ENCODE data around the gene NFIL3.
"Not testable (repeated sequence)": the region's sequence is repeated elsewhere in the genome, so short reads cannot be mapped to it uniquely, and the experiment has no call there.

NFIL3 gene

DNA sequence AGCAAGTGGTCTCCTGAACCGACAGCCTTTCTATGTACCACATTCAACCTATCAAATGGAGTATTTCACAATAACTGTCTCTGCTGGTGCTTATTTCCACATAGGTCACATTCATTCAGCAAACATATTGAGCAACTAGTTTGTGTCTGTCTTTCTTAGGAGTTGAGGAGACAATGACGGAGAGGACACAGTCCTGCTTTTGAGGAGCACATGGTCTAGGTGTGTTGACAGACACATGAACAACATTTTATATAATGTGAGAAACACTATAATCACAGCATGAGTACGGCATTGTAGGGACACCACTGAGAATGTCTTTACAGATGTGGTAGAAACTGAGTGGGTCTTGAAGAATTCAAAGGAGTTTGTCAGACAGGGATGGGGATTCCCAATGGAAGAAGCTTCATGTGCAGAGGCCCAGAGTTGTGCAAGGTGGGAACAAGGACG, 28.5 kb downstream of the NFIL3 start:
- no peak for DNase-seq (ENCODE audit: low read depth)

DNA sequence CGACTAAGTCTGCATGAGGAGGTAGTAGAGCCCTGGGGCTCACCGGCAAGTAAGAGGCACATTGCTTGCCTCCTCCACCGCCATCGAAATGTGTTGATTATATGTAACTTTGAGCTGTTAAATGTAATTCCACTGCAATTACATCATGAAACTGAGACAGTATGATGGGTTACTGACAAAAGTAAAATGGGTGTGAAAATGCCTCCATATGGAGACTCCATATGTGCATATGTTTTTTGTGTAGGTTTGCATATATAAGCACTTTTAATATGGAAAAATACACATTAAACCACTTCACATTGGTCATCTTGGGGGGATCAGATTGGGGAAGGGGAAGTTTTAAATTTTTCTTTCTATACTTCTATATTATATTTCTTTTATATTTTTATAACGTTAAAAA, 29.8 kb downstream of the NFIL3 start:
- DNase-seq (ENCODE audit: low read depth), result no peak

DNA sequence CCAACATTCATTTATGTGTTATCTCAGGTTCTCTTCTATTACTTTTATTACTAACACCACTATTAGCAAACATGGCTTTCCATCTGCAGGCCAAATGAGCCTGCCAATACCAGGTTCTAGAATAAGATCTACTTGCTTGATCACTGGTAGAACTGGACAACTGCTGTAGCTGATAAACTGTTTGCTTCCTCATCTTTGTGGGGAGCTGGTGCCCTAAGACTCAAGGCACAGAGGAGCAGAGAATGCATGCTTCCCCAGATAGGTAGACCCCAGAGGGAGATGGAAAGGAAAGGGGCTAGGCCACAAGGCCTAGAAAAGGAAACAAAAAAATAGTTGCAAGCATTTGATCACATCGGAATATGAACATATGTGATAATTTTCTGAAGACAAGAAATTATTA, 31.2 kb downstream of the NFIL3 start:
- peak; percentile 71 for DNase-seq (ENCODE audit: low read depth)

DNA sequence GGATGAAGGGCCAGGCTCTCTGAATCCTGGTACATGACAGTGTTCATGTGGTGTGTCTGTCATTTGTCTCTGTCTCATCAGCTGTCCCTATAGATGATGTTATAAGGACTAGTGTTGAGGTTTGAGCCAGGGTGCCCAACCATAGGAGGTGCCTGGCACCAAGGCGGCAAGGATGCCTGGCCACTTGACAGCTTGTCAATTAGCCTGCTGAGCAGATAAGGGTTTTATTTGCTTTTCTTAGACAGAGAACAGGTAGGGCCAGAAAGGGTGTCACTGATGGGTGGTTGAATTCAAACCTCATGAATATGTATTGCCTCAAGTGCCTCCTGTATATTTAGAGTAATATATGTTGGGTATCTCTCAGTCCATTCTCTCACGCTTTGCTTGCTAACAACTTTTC, 31.8 kb downstream of the NFIL3 start:
- DNase-seq (ENCODE audit: low read depth), result no peak

DNA sequence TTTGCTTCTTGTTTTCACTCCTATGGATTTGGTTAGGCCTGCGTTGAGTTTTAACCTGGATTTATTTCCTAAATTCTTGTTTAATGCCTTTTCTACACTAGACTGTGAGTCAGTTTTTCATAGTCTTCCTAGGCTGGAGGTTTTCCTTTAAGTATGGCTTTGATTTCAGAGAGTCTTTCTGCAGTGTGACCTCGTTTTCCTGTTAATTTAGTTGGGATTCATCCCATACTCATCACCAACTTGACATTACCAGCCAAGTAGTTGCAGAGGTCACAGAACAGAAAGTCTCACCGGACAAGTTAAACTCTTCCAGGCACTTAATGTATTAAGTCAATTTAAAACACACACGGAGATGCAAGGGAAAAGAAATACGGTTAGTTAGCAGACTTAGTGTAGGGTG, 32.2 kb downstream of the NFIL3 start:
- no peak for DNase-seq (ENCODE audit: low read depth)

DNA sequence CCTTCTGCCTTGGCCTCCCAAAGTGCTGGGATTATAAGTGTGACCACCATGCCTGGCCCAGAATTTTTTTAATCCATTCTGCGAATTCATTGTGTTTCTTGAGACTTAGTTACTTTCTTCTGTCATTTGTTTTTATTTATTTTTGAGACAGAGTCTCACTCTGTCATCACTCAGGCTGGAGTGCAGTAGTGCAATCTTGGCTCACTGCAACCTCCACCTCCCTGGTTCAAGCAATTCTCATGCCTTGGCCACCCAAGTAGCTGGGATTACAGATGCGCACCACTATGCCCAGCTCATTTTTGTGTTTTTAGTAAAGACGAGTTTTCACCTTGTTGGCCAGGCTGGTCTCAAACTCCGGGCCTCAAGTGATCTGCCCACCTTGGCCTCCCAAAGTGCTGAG, 33.9 kb downstream of the NFIL3 start:
- not testable (repeated sequence) for DNase-seq (ENCODE audit: low read depth)

DNA sequence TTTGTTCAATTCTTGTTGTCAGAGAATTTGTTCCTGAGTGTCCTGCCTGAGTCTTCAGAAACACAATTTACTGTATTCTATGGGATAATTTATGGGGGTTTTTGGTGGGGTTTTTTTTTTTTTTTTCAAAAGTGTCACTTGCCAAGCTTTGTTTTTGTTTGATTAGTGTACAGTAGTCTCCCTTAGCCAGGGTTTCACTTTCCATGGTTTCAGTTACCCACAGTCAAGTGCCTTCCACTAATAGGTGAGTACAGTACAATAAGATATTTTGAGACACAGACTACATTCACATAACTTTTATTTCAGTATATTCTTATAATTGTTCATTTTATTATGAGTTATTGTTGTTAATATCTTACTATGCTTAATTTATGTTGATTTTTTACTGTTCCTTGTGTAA, 36.9 kb downstream of the NFIL3 start:
- DNase-seq (ENCODE audit: low read depth), result no peak

DNA sequence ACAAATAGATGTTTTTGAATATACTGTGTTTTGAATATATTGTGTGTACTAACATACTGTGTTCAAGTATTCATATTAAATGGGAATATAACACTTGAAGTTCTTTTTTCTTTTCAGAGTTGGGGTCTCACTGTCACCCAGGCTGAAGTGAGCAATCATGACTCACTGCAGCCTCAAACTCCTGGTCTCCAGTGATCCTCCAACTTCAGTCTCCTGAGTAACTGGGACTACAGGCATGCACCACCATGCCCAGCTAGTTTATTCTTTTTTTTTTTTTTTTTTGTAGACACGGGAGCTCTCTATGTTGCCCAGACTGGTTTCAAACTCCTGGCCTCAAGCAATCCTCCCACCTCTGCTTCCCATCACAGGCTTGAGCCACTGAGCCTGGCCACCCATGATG, 38.7 kb downstream of the NFIL3 start:
- no peak for DNase-seq (ENCODE audit: low read depth)

DNA sequence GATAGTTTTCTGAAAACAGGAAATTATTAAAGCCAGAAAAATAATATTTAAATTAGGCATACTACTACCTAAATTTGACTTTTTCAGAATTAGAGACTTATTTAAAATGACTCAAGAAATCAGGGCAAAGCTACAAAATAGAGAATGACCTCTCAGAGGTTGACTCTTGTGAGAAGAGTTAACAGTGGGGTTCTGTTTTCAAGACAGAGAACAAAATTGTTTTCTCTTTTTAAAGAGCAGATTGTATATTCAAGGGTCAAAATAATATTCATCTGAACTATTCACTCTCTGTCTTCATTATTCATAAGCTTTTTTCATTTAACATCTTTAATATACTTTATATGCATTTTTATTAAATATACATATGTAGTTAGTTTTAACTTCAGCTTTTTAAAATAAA, 40.1 kb downstream of the NFIL3 start:
- DNase-seq (ENCODE audit: low read depth), result no peak

DNA sequence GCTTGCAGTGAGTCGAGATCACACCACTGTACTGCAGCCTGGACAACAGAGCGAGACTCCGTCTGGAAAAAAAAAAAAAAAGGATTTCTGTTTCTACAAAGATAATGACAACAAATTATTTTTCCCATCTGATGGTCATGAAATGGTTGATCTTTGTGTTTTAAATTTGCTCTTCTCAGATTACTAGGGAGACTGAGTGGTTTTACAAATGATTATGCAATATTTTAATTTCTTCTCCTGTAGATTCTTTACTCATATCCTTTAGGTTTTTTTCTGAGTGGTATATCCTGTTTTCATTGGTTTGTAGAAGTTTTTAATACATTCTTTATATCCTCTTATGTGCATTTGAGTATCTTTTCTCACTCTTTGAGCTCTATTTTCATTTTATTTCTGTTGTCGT, 41.3 kb downstream of the NFIL3 start:
- DNase-seq (ENCODE audit: low read depth), result no peak

DNA sequence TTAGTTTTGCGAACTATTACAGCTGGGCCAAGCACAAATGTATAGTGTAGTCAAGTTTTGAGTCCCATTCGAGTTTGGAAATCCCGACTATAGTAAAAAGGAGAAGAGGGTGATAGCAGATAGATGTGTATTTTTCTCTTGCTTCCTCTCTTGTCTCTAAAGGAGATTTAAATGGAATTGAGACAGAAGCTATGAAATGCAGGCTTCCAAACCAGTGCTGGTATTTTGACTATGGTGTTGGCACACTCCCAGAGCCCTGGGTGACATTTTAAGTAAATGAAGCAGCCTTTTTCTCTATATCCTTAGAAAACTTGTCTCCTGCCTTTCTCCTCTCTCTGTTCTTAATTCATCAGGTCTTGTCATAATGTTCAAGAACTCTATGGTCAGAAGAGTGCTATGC, 44.2 kb downstream of the NFIL3 start:
- DNase-seq (ENCODE audit: low read depth), result no peak

DNA sequence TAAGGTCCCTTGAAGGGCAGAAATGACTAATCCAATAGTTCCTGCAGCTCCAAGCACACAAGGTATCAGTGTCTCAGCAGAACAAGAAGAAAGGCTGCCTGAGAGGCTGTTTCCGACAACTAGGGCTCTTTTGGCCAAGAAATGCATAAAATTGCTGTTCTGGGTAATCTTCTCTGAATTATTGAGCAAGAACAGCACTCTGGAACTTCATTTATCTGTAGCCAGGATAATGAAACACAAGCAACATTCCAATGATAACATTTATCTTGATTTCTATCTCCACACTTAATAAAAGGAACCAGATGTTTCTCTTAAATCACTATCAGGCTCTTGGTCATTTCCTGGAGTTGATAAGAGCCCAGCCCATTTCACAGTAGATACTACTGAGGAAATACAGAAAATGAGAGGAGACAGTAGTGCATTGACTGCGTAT, 44.9 kb downstream of the NFIL3 start:
- no peak for DNase-seq (ENCODE audit: low read depth)

DNA sequence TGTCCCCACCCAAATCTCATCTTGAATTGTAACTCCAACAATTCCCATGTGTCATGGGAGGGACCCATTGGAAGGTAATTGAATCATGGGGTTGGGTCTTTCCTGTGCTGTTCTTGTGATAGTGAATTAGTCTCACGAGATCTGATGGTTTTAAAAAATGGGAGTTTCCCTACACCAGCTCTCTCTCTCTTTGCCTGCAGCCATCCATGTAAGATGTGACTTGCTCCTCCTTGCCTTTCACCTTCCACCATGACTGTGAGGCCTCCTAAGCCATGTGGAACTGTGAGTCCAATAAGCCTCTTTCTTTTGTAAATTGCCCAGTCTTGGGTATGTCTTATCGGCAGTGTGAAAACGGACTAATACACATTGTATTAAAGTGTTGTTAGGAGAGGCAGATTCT, 45.6 kb downstream of the NFIL3 start:
- not testable (repeated sequence) for DNase-seq (ENCODE audit: low read depth)

DNA sequence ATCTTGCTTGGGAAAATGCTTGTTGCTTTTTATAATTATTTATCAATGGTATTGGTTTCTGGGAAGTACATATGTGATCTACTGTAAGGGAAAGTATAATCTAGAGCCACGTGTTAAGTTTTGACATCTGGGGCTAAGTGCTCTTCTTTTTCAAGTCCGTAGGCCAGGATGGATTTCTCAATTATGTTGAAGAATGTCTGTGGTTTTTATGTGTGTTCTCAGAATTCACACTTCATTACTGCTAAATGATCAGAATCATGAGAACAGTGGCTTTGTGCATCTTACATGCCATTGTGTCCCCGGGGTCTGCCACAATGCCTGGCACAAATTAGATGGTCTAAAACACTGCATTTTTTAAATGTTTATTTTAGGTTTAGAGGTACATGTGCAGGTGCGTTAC, 47.4 kb downstream of the NFIL3 start:
- no peak for DNase-seq (ENCODE audit: low read depth)

DNA sequence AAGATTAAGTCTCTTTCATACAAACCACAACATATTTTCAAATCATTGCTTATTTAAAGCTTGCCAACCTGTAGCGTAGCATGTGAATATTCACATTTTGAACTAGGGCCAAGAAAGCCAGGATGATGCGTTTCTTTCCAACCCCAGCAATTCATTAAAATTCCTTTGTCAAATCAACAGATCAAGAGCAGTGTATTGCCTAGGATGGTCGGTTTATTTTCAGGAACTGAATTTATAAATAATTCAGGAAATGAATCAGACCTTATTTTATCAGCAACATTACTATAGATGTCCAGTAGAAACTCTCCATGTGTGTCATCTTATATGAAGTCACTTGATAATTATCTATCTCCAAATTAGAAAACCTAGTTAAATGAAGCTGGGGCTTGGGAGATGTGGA, 48.7 kb downstream of the NFIL3 start:
- no peak for DNase-seq (ENCODE audit: low read depth)

DNA sequence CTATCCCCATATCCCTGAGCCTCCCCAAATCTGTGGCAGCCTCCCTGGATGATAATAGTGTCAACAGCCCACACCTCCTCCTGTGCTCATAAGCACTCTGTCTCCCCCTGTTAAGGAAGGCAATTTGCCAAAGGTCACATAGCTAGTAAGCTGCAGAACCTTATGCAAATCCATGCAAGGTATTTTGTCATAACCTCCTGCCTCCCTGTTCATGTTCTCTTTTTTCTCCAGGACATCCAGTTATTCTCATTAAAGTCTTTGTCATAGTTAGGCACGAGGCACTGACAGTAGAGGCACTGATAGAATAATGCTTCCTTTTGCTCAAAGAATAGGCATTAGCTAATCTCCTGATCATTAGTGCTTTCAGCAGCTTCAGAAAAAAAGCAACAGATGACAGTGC, 51.7 kb downstream of the NFIL3 start:
- DNase-seq (ENCODE audit: low read depth), result no peak

DNA sequence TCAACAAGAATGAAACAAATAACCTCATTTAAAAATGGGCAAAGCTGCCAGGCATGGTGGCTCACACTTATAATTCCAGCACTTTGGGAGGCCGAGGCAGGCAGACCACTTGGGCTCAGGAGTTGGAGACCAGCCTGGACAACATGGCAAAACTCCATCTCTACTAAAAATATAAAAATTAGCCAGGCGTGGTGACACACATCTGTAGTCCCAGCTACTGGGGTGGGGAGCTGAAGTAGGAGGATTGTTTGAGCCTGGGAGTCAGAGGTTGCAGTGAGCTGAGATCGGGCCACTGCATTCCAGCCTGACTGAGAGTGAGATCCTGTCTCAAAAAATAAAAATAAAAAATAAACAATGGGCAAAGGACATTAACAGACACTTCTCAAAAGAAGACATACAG, 53.6 kb downstream of the NFIL3 start:
- not testable (repeated sequence) for DNase-seq (ENCODE audit: low read depth)

DNA sequence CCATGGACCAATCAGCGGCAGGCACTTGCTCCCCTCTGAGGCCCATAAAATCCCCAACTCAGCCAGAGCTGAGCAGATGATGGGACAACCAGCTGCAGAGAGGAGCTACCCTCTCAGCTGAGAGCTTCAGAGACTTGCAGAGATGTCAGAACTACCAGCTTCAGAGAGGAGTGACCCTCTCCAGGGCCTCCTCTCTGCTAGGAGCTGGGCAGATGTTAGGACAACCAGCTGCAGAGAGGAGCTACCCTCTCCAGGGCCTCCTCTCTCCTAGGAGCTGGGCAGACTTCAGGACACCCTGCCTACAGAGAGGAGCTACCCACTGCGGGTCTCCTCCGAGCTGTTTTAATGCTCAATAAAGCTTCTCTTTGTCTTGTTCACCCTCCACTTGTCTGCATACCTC, 58.9 kb downstream of the NFIL3 start:
- DNase-seq (ENCODE audit: low read depth), result no peak

DNA sequence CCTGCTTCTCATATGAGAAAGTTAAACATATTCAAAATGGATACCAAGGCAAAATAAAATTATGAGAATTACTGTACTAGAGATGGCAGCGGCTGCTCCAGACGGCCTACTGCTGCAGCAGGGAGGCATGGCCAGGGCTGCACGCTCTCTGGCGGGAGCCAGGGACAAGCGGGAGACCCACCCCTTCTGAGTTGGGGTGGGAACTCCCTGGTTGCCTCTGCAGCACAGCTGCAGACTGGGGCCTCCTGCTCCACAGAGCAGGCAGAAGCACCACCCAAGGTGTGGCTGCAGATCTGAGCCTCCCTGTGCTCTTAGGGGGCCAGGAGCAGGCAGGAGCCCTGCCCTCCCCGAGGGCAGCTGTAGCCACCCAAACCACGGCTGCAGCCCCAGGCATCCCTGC, 59.6 kb downstream of the NFIL3 start:
- DNase-seq (ENCODE audit: low read depth), result no peak

DNA sequence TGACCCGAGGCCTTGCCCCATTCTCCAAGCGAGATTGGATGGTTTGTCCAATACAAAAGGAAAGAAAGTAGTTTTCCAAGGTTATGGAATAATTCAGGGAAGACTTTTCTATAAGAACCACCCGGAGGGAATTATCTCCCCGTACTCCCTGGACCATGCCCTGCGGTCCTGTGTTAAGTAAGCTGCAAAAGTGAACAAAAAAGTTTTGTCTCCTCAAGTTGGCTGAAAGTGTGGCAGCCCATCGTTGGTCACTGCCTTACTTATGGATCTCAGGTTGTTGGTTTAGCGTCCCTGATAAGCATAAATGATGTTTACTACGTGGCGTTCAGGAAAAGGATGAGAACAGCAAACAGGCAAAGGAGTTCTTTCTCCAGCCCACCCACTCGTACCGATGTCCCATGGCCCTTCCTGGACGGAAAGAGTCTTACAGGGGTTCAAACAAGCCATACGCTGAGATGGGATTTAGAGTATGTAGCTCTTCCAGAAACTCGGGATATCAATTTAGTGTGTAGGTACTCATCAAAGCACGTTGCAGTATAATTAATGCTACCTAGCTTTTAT, 61.5 kb downstream of the NFIL3 start:
- DNase-seq (ENCODE audit: low read depth), result no peak

DNA sequence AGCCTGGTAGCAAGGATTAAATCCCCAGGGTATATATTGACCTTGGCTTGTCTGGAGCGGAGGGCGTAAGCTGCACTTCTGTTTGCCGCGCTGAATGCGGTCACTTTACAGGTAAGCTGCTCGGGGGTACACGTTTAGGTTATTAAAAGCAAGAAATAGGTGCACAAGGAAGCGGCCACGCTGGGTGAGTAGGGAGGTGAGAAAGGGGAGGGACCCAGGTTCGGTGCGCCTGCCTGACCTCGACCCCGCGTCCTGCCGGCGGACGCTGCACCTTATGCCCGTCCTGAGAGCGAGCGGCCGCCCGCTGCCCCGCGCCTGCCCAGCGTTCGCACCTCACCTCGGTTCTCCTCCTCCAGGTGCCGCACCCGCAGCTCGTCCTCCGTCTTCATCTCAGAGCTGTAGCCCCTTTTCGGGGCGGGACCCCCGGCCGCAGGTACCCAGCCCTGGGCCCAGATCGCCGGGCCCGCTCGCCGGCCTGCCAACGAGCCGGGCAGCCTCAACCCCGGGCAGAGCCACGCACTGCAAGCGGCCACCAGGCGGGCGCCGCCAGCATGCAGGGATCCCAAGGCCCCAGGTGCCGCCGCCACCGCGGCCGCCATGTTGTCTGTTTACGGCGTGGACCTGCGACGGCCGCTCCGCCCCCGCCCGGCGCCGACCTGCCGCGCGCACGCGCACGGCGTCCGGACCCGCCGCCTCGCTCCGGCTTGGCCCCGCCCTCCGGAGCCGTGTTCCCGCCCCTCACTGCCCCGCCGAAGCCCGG, 62.2 kb downstream of the NFIL3 start, which contains the start of gene AUH:
Gene AUH (minus strand): TSS at position 628 of the 760 bp plus-strand sequence. CDS start 29 bp downstream, at position 599.
- DNase-seq (ENCODE audit: low read depth), result peak; percentile 32

DNA sequence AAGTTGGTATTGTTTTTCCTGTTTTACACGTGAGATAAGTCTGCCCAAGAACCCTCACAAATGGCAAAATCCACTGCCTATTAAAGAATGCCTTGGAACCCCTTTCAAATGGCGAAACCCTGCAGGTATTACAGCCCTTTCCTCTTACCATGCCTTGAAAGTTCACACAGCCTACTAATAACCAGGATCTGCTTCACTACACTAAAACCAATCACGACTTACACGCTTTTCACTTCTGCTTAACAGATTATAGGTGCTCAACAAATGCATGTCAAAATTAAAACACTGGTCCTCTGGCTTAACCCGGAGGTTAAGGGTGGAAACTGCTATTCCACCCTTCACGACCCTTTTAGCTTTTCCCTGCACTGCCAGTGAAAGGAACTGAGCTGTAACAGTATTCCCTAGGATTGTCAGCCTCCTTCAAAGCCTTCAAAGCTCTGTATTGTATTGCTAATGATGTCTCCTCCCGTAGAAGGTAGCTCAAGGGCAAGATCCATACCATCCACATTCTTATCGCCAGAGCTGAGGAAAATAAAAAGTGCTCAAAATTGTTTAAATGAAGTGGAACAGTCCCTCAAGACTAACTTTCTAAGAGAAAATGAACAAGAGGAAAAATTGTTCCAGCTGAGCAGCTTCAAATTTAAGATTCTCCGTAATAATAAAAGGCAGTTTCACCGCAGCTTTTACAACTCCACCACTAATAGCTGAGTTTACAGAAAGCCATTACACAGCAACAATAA, 62.9 kb downstream of the NFIL3 start:
- no peak for DNase-seq (ENCODE audit: low read depth)
